ENCODE results near the gene APOBEC3H. TPM values are rescaled to one million over a fixed set of nuclear protein-coding genes. Genes with fewer than 3 reads are reported as not detected.

APOBEC3H gene
- total RNA-seq, 1 donor = not detected

GRCh38 chr22:39129081-39129480 lies 32.0 kb downstream of the APOBEC3H start:
- peak; percentile 18 for DNase-seq (ENCODE audit: insufficient read length, low spot score, missing footprints)
- Histone ChIP-seq H3K4me3 (ENCODE audit: insufficient read depth, low read length) (no peak overlapping the region), H3K36me3 (ENCODE audit: insufficient read depth, low read length) (no peaks in the 10 kb centered on the region), H4K20me1 (ENCODE audit: insufficient read depth, low read length) (no peaks in the 10 kb centered on the region), H3K9me3 (ENCODE audit: low read depth, low read length) (no peaks in the 10 kb centered on the region), H3K4me2 (ENCODE audit: insufficient read depth, low read length) (no peak overlapping the region), H3K27ac (ENCODE audit: low read depth, low read length) (no peak overlapping the region), H3K4me1 (ENCODE audit: insufficient read depth, low read length) (peaks cover 5% of the 10 kb centered on the region), H3K27me3 (ENCODE audit: insufficient read depth, low read length) (no peaks in the 10 kb centered on the region), H2AFZ (ENCODE audit: low read length) (no peak overlapping the region), H3K79me2 (ENCODE audit: insufficient read depth, low read length) (no peaks in the 10 kb centered on the region)
- TF ChIP-seq, protein P1, sequence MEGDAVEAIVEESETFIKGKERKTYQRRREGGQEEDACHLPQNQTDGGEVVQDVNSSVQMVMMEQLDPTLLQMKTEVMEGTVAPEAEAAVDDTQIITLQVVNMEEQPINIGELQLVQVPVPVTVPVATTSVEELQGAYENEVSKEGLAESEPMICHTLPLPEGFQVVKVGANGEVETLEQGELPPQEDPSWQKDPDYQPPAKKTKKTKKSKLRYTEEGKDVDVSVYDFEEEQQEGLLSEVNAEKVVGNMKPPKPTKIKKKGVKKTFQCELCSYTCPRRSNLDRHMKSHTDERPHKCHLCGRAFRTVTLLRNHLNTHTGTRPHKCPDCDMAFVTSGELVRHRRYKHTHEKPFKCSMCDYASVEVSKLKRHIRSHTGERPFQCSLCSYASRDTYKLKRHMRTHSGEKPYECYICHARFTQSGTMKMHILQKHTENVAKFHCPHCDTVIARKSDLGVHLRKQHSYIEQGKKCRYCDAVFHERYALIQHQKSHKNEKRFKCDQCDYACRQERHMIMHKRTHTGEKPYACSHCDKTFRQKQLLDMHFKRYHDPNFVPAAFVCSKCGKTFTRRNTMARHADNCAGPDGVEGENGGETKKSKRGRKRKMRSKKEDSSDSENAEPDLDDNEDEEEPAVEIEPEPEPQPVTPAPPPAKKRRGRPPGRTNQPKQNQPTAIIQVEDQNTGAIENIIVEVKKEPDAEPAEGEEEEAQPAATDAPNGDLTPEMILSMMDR (IDR thresholded peaks at IDR 0.05; ENCODE audit: extremely low read depth, low read depth, low read length) = no peak

DNA sequence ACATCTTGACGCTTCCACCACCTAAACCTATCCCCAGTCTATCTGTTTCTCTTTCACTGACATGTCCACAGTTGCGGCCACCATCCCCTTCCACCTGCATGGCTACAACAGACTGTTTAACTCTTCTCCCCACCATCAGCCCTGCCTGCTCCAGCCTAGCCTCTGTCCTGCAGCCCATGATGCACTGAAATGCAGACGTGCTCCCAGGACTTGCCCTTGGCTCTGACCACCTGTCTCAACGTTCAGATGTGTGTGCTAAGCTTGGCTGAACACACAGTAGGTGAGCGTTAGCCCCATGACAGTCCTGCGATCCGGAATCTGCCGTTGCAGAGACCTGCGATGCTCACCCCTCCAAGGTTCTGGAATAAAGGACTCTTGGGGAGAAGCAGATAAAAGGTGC lies 32.7 kb downstream of the APOBEC3H start:
- Histone ChIP-seq H3K9me3 (ENCODE audit: low read depth, low read length) (no peaks in the 10 kb centered on the region), H3K27me3 (ENCODE audit: insufficient read depth, low read length) (no peaks in the 10 kb centered on the region), H3K4me2 (ENCODE audit: insufficient read depth, low read length) (no peak overlapping the region), H3K36me3 (ENCODE audit: insufficient read depth, low read length) (no peaks in the 10 kb centered on the region), H3K4me1 (ENCODE audit: insufficient read depth, low read length) (peaks cover 5% of the 10 kb centered on the region), H4K20me1 (ENCODE audit: insufficient read depth, low read length) (no peaks in the 10 kb centered on the region), H3K27ac (ENCODE audit: low read depth, low read length) (no peak overlapping the region), H2AFZ (ENCODE audit: low read length) (no peak overlapping the region), H3K4me3 (ENCODE audit: insufficient read depth, low read length) (no peak overlapping the region), H3K79me2 (ENCODE audit: insufficient read depth, low read length) (no peaks in the 10 kb centered on the region)
- TF ChIP-seq, protein P1 (IDR thresholded peaks at IDR 0.05; ENCODE audit: extremely low read depth, low read depth, low read length) = no peak
- peak; percentile 75 for DNase-seq (ENCODE audit: insufficient read length, low spot score, missing footprints)

DNA sequence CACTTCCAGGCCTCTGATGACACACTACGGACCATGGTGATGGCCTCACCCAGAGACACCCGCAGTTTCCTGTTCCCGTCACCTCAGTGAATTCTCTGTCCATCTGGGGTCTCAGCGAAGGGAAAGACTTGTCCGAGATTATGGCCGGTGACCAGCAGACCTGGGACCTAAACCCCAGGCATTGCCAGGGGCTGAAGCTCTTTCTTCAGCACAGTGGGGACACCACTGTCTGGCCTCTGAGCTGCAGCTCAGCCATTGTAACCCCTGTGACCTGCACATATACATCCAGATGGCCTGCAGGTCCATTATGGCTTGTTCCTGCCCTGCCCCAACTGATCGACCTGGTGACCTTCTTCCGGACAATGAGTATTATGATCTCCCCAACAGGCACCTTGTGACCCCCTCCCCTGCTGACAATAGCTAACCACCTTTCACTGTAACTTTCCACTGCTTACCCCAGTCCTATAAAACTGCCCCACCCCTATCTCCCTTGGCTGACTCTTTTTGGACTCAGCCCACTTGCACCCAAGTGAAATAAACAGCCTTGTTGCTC lies 33.2 kb downstream of the APOBEC3H start:
- Histone ChIP-seq H3K27me3 (ENCODE audit: insufficient read depth, low read length) (no peaks in the 10 kb centered on the region), H3K4me3 (ENCODE audit: insufficient read depth, low read length) (no peak overlapping the region), H3K79me2 (ENCODE audit: insufficient read depth, low read length) (no peaks in the 10 kb centered on the region), H3K4me1 (ENCODE audit: insufficient read depth, low read length) (peaks cover 5% of the 10 kb centered on the region), H3K4me2 (ENCODE audit: insufficient read depth, low read length) (no peak overlapping the region), H3K9me3 (ENCODE audit: low read depth, low read length) (no peaks in the 10 kb centered on the region), H3K36me3 (ENCODE audit: insufficient read depth, low read length) (no peaks in the 10 kb centered on the region), H4K20me1 (ENCODE audit: insufficient read depth, low read length) (no peaks in the 10 kb centered on the region), H2AFZ (ENCODE audit: low read length) (no peak overlapping the region), H3K27ac (ENCODE audit: low read depth, low read length) (no peak overlapping the region)
- TF ChIP-seq, protein P1 (IDR thresholded peaks at IDR 0.05; ENCODE audit: extremely low read depth, low read depth, low read length) = no peak
- no peak for DNase-seq (ENCODE audit: insufficient read length, low spot score, missing footprints)

GRCh38 chr22:39130892-39131855 lies 34.1 kb downstream of the APOBEC3H start:
- TF ChIP-seq, protein P1 (IDR thresholded peaks at IDR 0.05; ENCODE audit: extremely low read depth, low read depth, low read length) = no peak
- H2AFZ ChIP-seq (ENCODE audit: low read length) = no peak overlapping the region
- H4K20me1 ChIP-seq (ENCODE audit: insufficient read depth, low read length) = peaks cover 1% of the 10 kb centered on the region
- no peaks in the 10 kb centered on the region for H3K79me2 ChIP-seq (ENCODE audit: insufficient read depth, low read length)
- H3K4me3 ChIP-seq (ENCODE audit: insufficient read depth, low read length) = no peak overlapping the region
- peaks cover 5% of the 10 kb centered on the region for H3K4me1 ChIP-seq (ENCODE audit: insufficient read depth, low read length)
- DNase-seq (ENCODE audit: insufficient read length, low spot score, missing footprints) = peak; percentile 88
- H3K36me3 ChIP-seq (ENCODE audit: insufficient read depth, low read length) = no peaks in the 10 kb centered on the region
- H3K4me2 ChIP-seq (ENCODE audit: insufficient read depth, low read length) = no peak overlapping the region
- no peaks in the 10 kb centered on the region for H3K27me3 ChIP-seq (ENCODE audit: insufficient read depth, low read length)
- no peaks in the 10 kb centered on the region for H3K9me3 ChIP-seq (ENCODE audit: low read depth, low read length)
- H3K27ac ChIP-seq (ENCODE audit: low read depth, low read length) = no peak overlapping the region

Data from osteoblast (primary cell).